CD14-positive monocyte (primary cell): ENCODE data around the gene TEX44. TPM values are rescaled to one million over a fixed set of nuclear protein-coding genes. Genes with fewer than 3 reads are reported as not detected.

Source experiments
- DNase-seq, 3 donors: peaks; one replicate each; pipeline ENCODE4 v3.0.0-alpha.2; 2011 to 2022
- H2AFZ ChIP-seq: 2 replicates; pipeline ENCODE4 v1.6.0; 2012; ENCODE audit warnings: mild to moderate bottlenecking, low read depth, low read length, inconsistent platforms; ENCODE audit not compliant: insufficient read depth, poor library complexity, severe bottlenecking
- H3K27ac ChIP-seq, 2 donors: 1 replicate in 1 of 2; 2 replicates in 1 of 2; pipeline ENCODE4 v1.5.1; 2012 to 2013; ENCODE audit warnings: low read length in 2 of 2, control low read depth in 1 of 2, inconsistent platforms in 1 of 2, low read depth in 1 of 2, mild to moderate bottlenecking in 1 of 2
- H3K27me3 ChIP-seq, 2 donors: one replicate each; pipeline versions ENCODE4 v1.6.0 to v1.6.1; 2011 to 2013; ENCODE audit warnings: low read length in 2 of 2; ENCODE audit not compliant: control insufficient read depth in 2 of 2, insufficient read depth in 2 of 2
- H3K36me3 ChIP-seq, 2 donors: replicated peaks in 1 of 2; 1 replicate in 1 of 2; 2 replicates in 1 of 2; pipeline versions ENCODE4 v1.5.1 to v1.6.1; 2012 to 2013; ENCODE audit warnings: low read length in 2 of 2, control low read depth in 1 of 2, inconsistent platforms in 1 of 2, mild to moderate bottlenecking in 1 of 2; ENCODE audit not compliant: insufficient read depth in 2 of 2, control insufficient read depth in 1 of 2
- H3K4me1 ChIP-seq, 2 donors: 1 replicate in 1 of 2; 2 replicates in 1 of 2; pipeline versions ENCODE4 v1.5.1 to v1.6.1; 2012 to 2013; ENCODE audit warnings: low read length in 2 of 2, control low read depth in 1 of 2, inconsistent platforms in 1 of 2, mild to moderate bottlenecking in 1 of 2, moderate library complexity in 1 of 2; ENCODE audit not compliant: insufficient read depth in 2 of 2, control insufficient read depth in 1 of 2
- H3K4me2 ChIP-seq: replicated peaks from 2 replicates; pipeline ENCODE3; 2012; ENCODE audit warnings: low read length, moderate library complexity, mild to moderate bottlenecking; ENCODE audit not compliant: poor library complexity, severe bottlenecking; ENCODE audit errors: extremely low read depth
- H3K4me3 ChIP-seq, 3 experiments: fragments of 200-600 bp in 1 of 3; sonication (generic) in 1 of 3; replicated peaks in 1 of 3; 1 replicate in 2 of 3; 2 replicates in 1 of 3; pipeline ENCODE4 v1.5.1; 2011 to 2013; ENCODE audit warnings: low read length in 3 of 3, mild to moderate bottlenecking in 3 of 3, control low read depth in 2 of 3, low read depth in 2 of 3, inconsistent platforms in 1 of 3, moderate library complexity in 1 of 3
- H3K79me2 ChIP-seq: 2 replicates; pipeline ENCODE4 v1.6.0; 2012; ENCODE audit warnings: mild to moderate bottlenecking, control low read depth, inconsistent platforms, low read length, moderate library complexity; ENCODE audit not compliant: insufficient read depth
- H3K9ac ChIP-seq: 2 replicates; pipeline ENCODE4 v1.6.0; 2017; ENCODE audit warnings: low read length, mild to moderate bottlenecking; ENCODE audit not compliant: insufficient read depth, poor library complexity, severe bottlenecking
- H3K9me3 ChIP-seq, 2 donors: replicated peaks in 1 of 2; 1 replicate in 1 of 2; 2 replicates in 1 of 2; pipeline versions ENCODE4 v1.5.1 to v1.6.1; 2012 to 2013; ENCODE audit warnings: low read length in 2 of 2, control low read depth in 1 of 2; ENCODE audit not compliant: control insufficient read depth in 1 of 2, insufficient read depth in 1 of 2
- H4K20me1 ChIP-seq: 2 replicates; pipeline ENCODE4 v1.6.0; 2012; ENCODE audit warnings: mild to moderate bottlenecking, low read length, control low read depth, moderate library complexity; ENCODE audit not compliant: insufficient read depth
- H3K27ac Mint-ChIP-seq, 7 donors: one replicate each; pipeline ENCODE4 v1.8.0; 2020; ENCODE audit warnings: mild to moderate bottlenecking in 7 of 7, mixed read lengths in 7 of 7, moderate library complexity in 6 of 7, inconsistent platforms in 2 of 7
- H3K27me3 Mint-ChIP-seq, 3 donors: one replicate each; pipeline ENCODE4 v1.8.0; 2021 to 2022; ENCODE audit warnings: low read depth in 3 of 3, mild to moderate bottlenecking in 3 of 3, mixed read lengths in 3 of 3, moderate library complexity in 3 of 3, inconsistent platforms in 1 of 3
- H3K36me3 Mint-ChIP-seq, 2 donors: one replicate each; pipeline ENCODE4 v1.8.0; 2020; ENCODE audit warnings: mixed read lengths in 2 of 2, inconsistent platforms in 1 of 2, mild to moderate bottlenecking in 1 of 2
- H3K4me1 Mint-ChIP-seq: one replicate; pipeline ENCODE4 v1.8.0; 2020; ENCODE audit warnings: mild to moderate bottlenecking, mixed read lengths
- H3K4me3 Mint-ChIP-seq, 2 donors: one replicate each; pipeline ENCODE4 v1.8.0; 2020; ENCODE audit warnings: mild to moderate bottlenecking in 2 of 2, mixed read lengths in 2 of 2, moderate library complexity in 1 of 2
- H3K9me3 Mint-ChIP-seq, 7 donors: one replicate each; pipeline ENCODE4 v1.8.0; 2020 to 2022; ENCODE audit warnings: mixed read lengths in 7 of 7, mild to moderate bottlenecking in 6 of 7, moderate library complexity in 6 of 7, inconsistent platforms in 2 of 7
- CTCF ChIP-seq: fragments of 200-600 bp; IDR thresholded peaks from one replicate; pipeline ENCODE4 v1.8.0; 2022; ENCODE audit warnings: antibody characterized with exemption, mild to moderate bottlenecking
- WGBS: methylation state at CpG from one replicate; pipeline ENCODE4 v1.1.5; 2013; ENCODE audit warnings: missing lambda C conversion rate; ENCODE audit not compliant: insufficient coverage; 5-methylcytosine and 5-hydroxymethylcytosine counted together
- intact Hi-C, 2 donors: fragments of 100-400 bp; cut with micrococcal nuclease; formaldehyde crosslinking; loops; one replicate each; pipeline versions ENCODE4 v1.15.0 to v1.15.1; 2023
- polyA plus RNA-seq, 3 donors: library from polyadenylated mRNA; depleted of rRNA in 1 of 3; unstranded in 2 of 3; stranded (reverse) in 1 of 3; fragments of 300-500 nt in 2 of 3; fragments of >200 nt in 1 of 3; fragmentation: Illumina TruSeq in 2 of 3; gene quantifications; 1 replicate in 2 of 3; 2 replicates in 1 of 3; pipeline ENCODE4 v1.2.3, GENCODE V29; 2012 to 2021

TEX44 gene
- polyA plus RNA-seq, 3 donors: not detected

DNA sequence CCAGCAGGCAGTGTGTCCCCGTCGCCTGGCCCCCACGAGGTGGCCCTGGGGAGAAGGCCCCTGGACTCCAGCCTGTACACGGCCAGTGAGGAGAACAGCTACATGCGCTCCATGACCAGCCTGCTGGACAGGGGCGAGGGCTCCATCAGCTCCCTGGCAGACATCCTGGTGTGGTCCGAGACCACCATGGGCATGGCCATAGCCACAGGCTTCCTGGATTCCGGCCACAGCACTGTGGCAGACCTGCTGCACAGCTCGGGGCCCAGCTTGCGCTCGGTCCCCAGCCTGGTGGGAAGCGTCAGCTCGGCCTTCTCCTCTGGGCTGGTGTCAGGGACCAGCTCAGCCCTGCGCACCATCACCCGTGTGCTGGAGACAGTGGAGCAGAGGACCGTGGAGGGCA is 1.0 kb downstream of the TEX44 start:
- Histone ChIP-seq H3K79me2 (no peaks in the 10 kb centered on the region), H3K4me3 (no peak overlapping the region), H3K36me3 (no peaks in the 10 kb centered on the region), H3K9ac (no peak overlapping the region), H3K4me1 (peaks cover 13 to 19% of the 10 kb centered on the region in 2 donors), H3K9me3 (no peaks in the 10 kb centered on the region), H3K4me2 (no peak overlapping the region), H4K20me1 (no peaks in the 10 kb centered on the region), H2AFZ (no peak overlapping the region), H3K27me3 (no peaks in the 10 kb centered on the region), H3K27ac (no peak overlapping the region)
- no peak for TF ChIP-seq CTCF
- Mint-ChIP-seq H3K4me1 (peaks cover 4% of the 10 kb centered on the region), H3K27me3 (peaks cover 0 to 6% (median 0%) of the 10 kb centered on the region in 3 donors), H3K27ac (no peak overlapping the region), H3K36me3 (no peaks in the 10 kb centered on the region), H3K9me3 (peaks cover 0 to 3% (median 0%) of the 10 kb centered on the region in 7 donors), H3K4me3 (no peak overlapping the region)
- intact Hi-C loops: no loop called here
- DNase-seq: no peak
- 96% methylated on average over 16 of the region's 16 CpGs for WGBS

DNA sequence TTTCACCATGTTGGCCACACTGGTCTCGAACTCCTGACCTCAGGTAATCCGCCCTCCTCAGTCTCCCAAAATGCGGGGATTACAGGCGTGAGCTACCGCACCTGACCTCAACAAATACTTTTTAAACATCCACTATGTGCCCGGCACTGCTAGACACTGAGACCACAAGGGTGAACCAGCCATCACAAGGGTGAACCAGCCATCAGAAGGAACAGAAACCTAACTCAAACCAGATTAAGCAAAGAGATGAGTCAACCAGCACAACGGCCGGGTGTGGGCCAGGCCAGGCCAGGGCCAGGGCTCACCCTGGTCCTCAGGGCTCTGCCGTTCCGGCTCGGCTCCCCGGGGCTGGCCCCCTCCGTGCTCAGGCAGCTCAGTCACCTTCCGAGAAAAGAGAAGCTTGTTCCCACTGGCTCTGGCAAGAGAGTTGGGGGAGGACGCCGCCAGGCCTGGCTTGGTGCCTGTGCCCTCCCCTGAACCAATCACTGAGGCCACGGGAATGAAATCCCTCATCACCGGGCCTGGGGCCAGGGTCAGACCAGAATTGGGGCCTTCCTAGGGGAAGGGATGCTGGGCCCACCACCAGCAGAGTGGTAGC is 4.4 kb downstream of the TEX44 start:
- 25% methylated on average over 16 of the region's 18 CpGs for WGBS

More for the DNA sequence above, 4.4 kb downstream of the TEX44 start:
- Mint-ChIP-seq H3K4me3 (peak overlapping the region in 1 of 2 donors; percentile 57), H3K27ac (peak overlapping the region in 5 of 7 donors; percentile 77 to 93 (median 86)), H3K4me1 (peaks cover 7% of the 10 kb centered on the region), H3K36me3 (no peaks in the 10 kb centered on the region), H3K27me3 (peaks cover 0 to 4% (median 0%) of the 10 kb centered on the region in 3 donors), H3K9me3 (peaks cover 0 to 3% (median 0%) of the 10 kb centered on the region in 7 donors)
- H4K20me1 ChIP-seq: no peaks in the 10 kb centered on the region
- peak overlapping the region; percentile 9 for H3K9ac ChIP-seq
- H3K4me3 ChIP-seq: no peak overlapping the region
- no peaks in the 10 kb centered on the region for H3K9me3 ChIP-seq
- no peak for TF ChIP-seq CTCF
- H3K4me1 ChIP-seq: peaks cover 13 to 19% of the 10 kb centered on the region in 2 donors
- no peaks in the 10 kb centered on the region for H3K36me3 ChIP-seq
- no peaks in the 10 kb centered on the region for H3K27me3 ChIP-seq
- peak overlapping the region; percentile 21 to 51 for H3K27ac ChIP-seq
- DNase-seq: peak; percentile 85 to 89 (median 88)
- peak overlapping the region; percentile 17 for H2AFZ ChIP-seq
- intact Hi-C loops: no loop called here
- no peak overlapping the region for H3K4me2 ChIP-seq
- no peaks in the 10 kb centered on the region for H3K79me2 ChIP-seq
